Hepatocyte (in vitro differentiated cells): Measurements from ENCODE around the gene RAB5IF. TPM values are rescaled to one million over a fixed set of nuclear protein-coding genes. Genes with fewer than 3 reads are reported as not detected.

Source experiments
- DNase-seq: peaks from one replicate; pipeline ENCODE4 v3.0.0-alpha.2; 2016; ENCODE audit warnings: low spot score
- H2AFZ ChIP-seq: fragments of 200-600 bp; sonication (generic); 2 replicates; pipeline ENCODE4 v1.6.0; 2016; ENCODE audit warnings: antibody characterized with exemption, mild to moderate bottlenecking
- H3K27ac ChIP-seq: fragments of 200-600 bp; sonication (generic); 2 replicates; pipeline ENCODE4 v1.5.1; 2016; ENCODE audit warnings: mild to moderate bottlenecking
- H3K27me3 ChIP-seq: fragments of 200-600 bp; sonication (generic); 2 replicates; pipeline ENCODE4 v1.6.1; 2016
- H3K36me3 ChIP-seq: fragments of 200-600 bp; sonication (generic); replicated peaks from 2 replicates; pipeline ENCODE4 v1.5.1; 2016; ENCODE audit warnings: low read depth; ENCODE audit not compliant: insufficient read depth
- H3K4me1 ChIP-seq: fragments of 200-600 bp; sonication (generic); 2 replicates; pipeline ENCODE4 v1.5.1; 2016; ENCODE audit warnings: mild to moderate bottlenecking, moderate library complexity; ENCODE audit not compliant: insufficient read depth
- H3K4me2 ChIP-seq: fragments of 200-600 bp; sonication (generic); 2 replicates; pipeline ENCODE4 v1.6.0; 2016
- H3K4me3 ChIP-seq: fragments of 200-600 bp; sonication (generic); 2 replicates; pipeline ENCODE4 v1.5.1; 2016; ENCODE audit warnings: mild to moderate bottlenecking
- H3K79me2 ChIP-seq: fragments of 200-600 bp; sonication (generic); 2 replicates; pipeline ENCODE4 v1.6.0; 2017; ENCODE audit warnings: mild to moderate bottlenecking
- H3K9me2 ChIP-seq: fragments of 200-600 bp; sonication (generic); replicated peaks from 2 replicates; pipeline ENCODE4 v1.6.0; 2017; ENCODE audit warnings: mild to moderate bottlenecking; ENCODE audit not compliant: insufficient read depth
- H3K9me3 ChIP-seq: fragments of 200-600 bp; sonication (generic); 2 replicates; pipeline ENCODE4 v1.5.1; 2016; ENCODE audit warnings: low read depth, mild to moderate bottlenecking
- H4K20me1 ChIP-seq: fragments of 200-600 bp; sonication (generic); 2 replicates; pipeline ENCODE4 v1.6.0; 2016; ENCODE audit warnings: mild to moderate bottlenecking; ENCODE audit not compliant: insufficient read depth, poor library complexity, severe bottlenecking
- CTCF ChIP-seq: fragments of 200-600 bp; sonication (generic); IDR thresholded peaks from 2 replicates; pipeline ENCODE4 v1.5.1; 2016; ENCODE audit warnings: antibody characterized with exemption, mild to moderate bottlenecking; ENCODE audit not compliant: poor library complexity
- EZH2 ChIP-seq: fragments of 200-600 bp; sonication (generic); IDR thresholded peaks from 2 replicates; pipeline ENCODE4 v1.6.1; 2016; ENCODE audit warnings: antibody characterized with exemption, mild to moderate bottlenecking, borderline replicate concordance
- EZH2phosphoT487 ChIP-seq: fragments of 200-600 bp; sonication (generic); IDR thresholded peaks from one replicate; pipeline ENCODE4 v1.6.1; 2018; ENCODE audit warnings: antibody characterized with exemption, mild to moderate bottlenecking, low read depth, moderate library complexity; ENCODE audit not compliant: unreplicated experiment, severe bottlenecking
- WGBS: methylation state at CpG from one replicate; pipeline ENCODE4 v1.1.6; 2016; ENCODE audit warnings: low lambda C conversion rate; ENCODE audit errors: missing lambda C conversion rate; 5-methylcytosine and 5-hydroxymethylcytosine counted together
- polyA plus RNA-seq: library from polyadenylated mRNA; unstranded; fragments of >200 nt; fragmentation: Nextera tagmentation; extraction: Ambion mirVana; gene quantifications from 2 replicates; pipeline ENCODE4 v1.2.1, GENCODE V29; 2016
- small RNA-seq: library from RNA; depleted of rRNA; stranded (forward); fragments of <200 nt; gene quantifications from one replicate; pipeline ENCODE3, GENCODE V24; 2014
- total RNA-seq: library from RNA; depleted of rRNA; stranded (reverse); fragments of >200 nt; gene quantifications from 2 replicates; pipeline ENCODE4 v1.2.3, GENCODE V29; 2014

RAB5IF gene
- total and polyA plus RNA-seq, 2 experiments from 2014 or later: 134 to 198 TPM

GRCh38 chr20:36654506-36654905 lies 48.9 kb downstream of the RAB5IF start:
- Histone ChIP-seq H3K4me3 (no peak overlapping the region), H4K20me1 (no peaks in the 10 kb centered on the region), H3K36me3 (no peaks in the 10 kb centered on the region), H3K9me2 (no peaks in the 10 kb centered on the region), H3K9me3 (no peaks in the 10 kb centered on the region), H3K4me2 (no peak overlapping the region), H3K79me2 (no peaks in the 10 kb centered on the region), H2AFZ (no peak overlapping the region), H3K4me1 (no peaks in the 10 kb centered on the region), H3K27me3 (no peaks in the 10 kb centered on the region), H3K27ac (no peak overlapping the region)
- no peak for DNase-seq
- TF ChIP-seq EZH2 (no peak), EZH2phosphoT487 (no peak), CTCF (no peak)
- WGBS: 97% methylated on average over 8 of the region's 8 CpGs

- WGBS: 97% methylated on average over 3 of the region's 3 CpGs
Measured at GRCh38 chr20:36655004-36655403, 49.4 kb downstream of the RAB5IF start.

GRCh38 chr20:36656733-36657132 lies 51.2 kb downstream of the RAB5IF start:
- Histone ChIP-seq H3K27ac (no peak overlapping the region), H2AFZ (no peak overlapping the region), H3K9me3 (no peaks in the 10 kb centered on the region), H3K36me3 (no peaks in the 10 kb centered on the region), H3K9me2 (no peaks in the 10 kb centered on the region), H3K27me3 (no peaks in the 10 kb centered on the region), H3K4me3 (no peak overlapping the region), H3K4me2 (no peak overlapping the region), H3K79me2 (no peaks in the 10 kb centered on the region), H3K4me1 (no peaks in the 10 kb centered on the region), H4K20me1 (no peaks in the 10 kb centered on the region)
- no peak for DNase-seq
- WGBS: 70% methylated on average over 4 of the region's 4 CpGs
- TF ChIP-seq EZH2 (no peak), CTCF (no peak), EZH2phosphoT487 (no peak)

More at GRCh38 chr20:36655004-36655403, 49.4 kb downstream of the RAB5IF start:
- Histone ChIP-seq H3K9me3 (no peaks in the 10 kb centered on the region), H3K79me2 (no peaks in the 10 kb centered on the region), H3K36me3 (no peaks in the 10 kb centered on the region), H4K20me1 (no peaks in the 10 kb centered on the region), H3K4me3 (no peak overlapping the region), H3K27me3 (no peaks in the 10 kb centered on the region), H3K4me2 (no peak overlapping the region), H3K27ac (no peak overlapping the region), H3K4me1 (no peaks in the 10 kb centered on the region), H2AFZ (no peak overlapping the region), H3K9me2 (no peaks in the 10 kb centered on the region)
- TF ChIP-seq CTCF: no peak
- no peak for TF ChIP-seq EZH2phosphoT487
- TF ChIP-seq EZH2: no peak
- DNase-seq: no peak

- Histone ChIP-seq H3K27me3 (no peaks in the 10 kb centered on the region), H3K4me3 (no peak overlapping the region), H3K79me2 (no peaks in the 10 kb centered on the region), H3K27ac (no peak overlapping the region), H2AFZ (no peak overlapping the region), H3K9me3 (no peaks in the 10 kb centered on the region), H3K4me2 (no peak overlapping the region), H4K20me1 (no peaks in the 10 kb centered on the region), H3K4me1 (no peaks in the 10 kb centered on the region), H3K36me3 (no peaks in the 10 kb centered on the region), H3K9me2 (no peaks in the 10 kb centered on the region)
- DNase-seq: no peak
- 92% methylated on average over 3 of the region's 3 CpGs for WGBS
- no peak for TF ChIP-seq EZH2
Measured at GRCh38 chr20:36658300-36658699, 52.7 kb downstream of the RAB5IF start.

Small RNAs within 50 kb of the gene (small RNA-seq; reads per million reads assigned to genes)
- gene RF00017: not detected

Other genes with a start within 250 kb of the RAB5IF start
- gene MYL9, start 64.3 kb upstream of the RAB5IF start, total RNA-seq: 31.8 and 46.0 TPM in 2 replicates
- 169 and 175 TPM in 2 replicates for gene MYL9, start 64.3 kb upstream of the RAB5IF start, polyA plus RNA-seq
- 27.0 and 30.6 TPM in 2 replicates for gene TGIF2, start 32.2 kb upstream of the RAB5IF start, total RNA-seq
- gene TGIF2, start 32.2 kb upstream of the RAB5IF start, polyA plus RNA-seq: 32.4 and 38.5 TPM in 2 replicates
- not detected in 2 replicates for gene SLA2, start 40.4 kb downstream of the RAB5IF start, total RNA-seq
- gene SLA2, start 40.4 kb downstream of the RAB5IF start, polyA plus RNA-seq: 0.15 TPM in 1 of 2 replicates, not detected in the other
- gene NDRG3, start 140.3 kb downstream of the RAB5IF start, total RNA-seq: 18.2 and 19.1 TPM in 2 replicates
- gene NDRG3, start 140.3 kb downstream of the RAB5IF start, polyA plus RNA-seq: 13.6 and 19.5 TPM in 2 replicates
- gene DSN1, start 168.0 kb downstream of the RAB5IF start, total RNA-seq: 10.3 and 12.7 TPM in 2 replicates
- gene DSN1, start 168.0 kb downstream of the RAB5IF start, polyA plus RNA-seq: 9.2 and 9.5 TPM in 2 replicates